HG03039 (cell line): ENCODE measurements around the gene RND3.
A peak's percentile ranks its signal among the peaks of the same experiment; 100 is the strongest.

Experiments used
- ATAC-seq: cut with Tn5 transposase; IDR thresholded peaks from one replicate; pipeline ENCODE4 v1.9.1; 2021; ENCODE audit warnings: mild to moderate bottlenecking, moderate library complexity; ENCODE audit not compliant: unreplicated experiment

Gene RND3, protein sequence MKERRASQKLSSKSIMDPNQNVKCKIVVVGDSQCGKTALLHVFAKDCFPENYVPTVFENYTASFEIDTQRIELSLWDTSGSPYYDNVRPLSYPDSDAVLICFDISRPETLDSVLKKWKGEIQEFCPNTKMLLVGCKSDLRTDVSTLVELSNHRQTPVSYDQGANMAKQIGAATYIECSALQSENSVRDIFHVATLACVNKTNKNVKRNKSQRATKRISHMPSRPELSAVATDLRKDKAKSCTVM

DNA sequence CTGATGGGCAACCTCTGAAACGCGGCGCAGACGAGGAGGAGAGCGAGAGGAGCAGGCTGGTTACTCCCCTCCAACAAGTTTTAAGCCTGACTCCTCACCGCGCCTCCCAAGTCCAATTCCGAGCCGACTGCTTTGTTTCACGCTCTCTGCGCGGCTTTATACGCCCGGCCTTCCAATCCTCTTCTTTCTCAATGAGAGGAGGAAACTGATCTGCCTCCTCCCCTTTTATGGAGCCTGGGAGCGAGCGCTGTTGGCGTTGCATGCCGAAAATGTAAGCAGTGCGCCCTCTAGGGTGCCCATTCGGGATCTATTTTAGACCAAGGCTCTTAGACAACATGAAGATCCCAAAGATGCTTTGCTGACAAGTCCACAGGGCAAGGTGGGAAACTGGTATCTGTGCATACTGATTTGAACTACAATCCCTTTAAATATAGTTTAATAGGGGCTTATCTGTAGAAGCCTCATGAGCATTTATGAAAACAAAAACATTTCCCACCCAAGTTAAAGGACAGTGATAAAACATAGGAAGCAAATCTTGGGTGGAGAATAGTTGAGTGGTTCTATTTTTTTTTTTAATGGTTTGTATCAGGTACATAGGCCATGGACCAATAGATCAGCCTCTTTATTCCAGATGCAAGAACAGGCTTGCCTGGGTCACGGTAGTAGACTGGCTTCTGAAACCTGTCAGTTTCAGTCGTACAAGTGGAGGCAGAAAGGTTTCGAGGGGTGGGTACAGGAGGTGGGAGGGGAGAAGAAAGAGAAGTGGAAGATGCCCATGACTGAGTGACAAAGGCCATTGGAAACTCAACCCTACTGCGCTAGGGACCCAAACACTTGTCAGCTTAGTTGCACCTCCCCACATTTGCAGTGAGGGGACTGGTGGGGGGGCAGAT is at the start of gene RND3:
RND3 (minus strand) TSS at position 131 of the 893 bp plus-strand sequence. CDS start 250 bp downstream, outside the sequence.
- ATAC-seq, result peak; percentile 90

- no peak for ATAC-seq
Observed at GRCh38 chr2:150535176-150535575, 47.7 kb upstream of the RND3 start.

DNA sequence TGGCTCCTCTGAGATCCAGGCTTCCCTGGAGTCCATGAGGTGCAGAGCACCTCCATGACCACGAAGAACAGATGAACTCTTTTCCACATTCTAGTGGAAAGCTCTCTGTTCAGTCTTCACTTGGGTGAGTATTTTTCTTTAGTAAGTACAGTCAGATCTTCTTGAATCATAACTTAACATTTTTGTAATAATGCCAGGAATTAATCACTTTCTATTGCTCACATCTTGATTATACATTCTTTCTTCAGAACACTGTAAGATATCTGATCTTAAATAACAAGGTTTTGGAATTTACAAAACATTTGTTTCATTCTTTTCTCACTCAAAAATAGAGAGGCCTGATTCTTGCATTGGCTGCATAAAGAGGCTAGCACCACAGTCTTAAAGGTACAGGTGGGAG is 45.4 kb upstream of the RND3 start:
- ATAC-seq, result no peak

DNA sequence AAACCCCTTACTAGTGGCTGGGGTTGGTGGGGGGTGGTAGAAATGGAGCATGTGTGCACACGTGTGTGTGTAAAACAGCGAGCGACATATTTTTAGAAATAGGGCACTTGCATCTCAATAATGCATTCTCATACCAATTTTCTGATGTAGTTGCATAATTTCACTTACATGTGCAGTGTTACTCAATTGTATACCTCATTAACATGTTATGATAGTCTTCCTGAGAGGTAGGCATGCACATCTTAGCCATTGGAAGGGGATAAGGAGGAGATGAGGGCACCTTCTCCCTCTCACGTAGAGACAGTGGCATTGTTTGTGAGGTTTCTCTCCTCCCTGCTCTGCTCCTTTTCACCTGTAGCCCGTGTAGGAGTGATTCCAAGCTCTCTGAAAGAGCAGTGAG is 44.6 kb upstream of the RND3 start:
- ATAC-seq, result no peak

GRCh38 chr2:150531591-150531990 is 44.1 kb upstream of the RND3 start:
- ATAC-seq, result no peak

GRCh38 chr2:150530168-150530567 is 42.7 kb upstream of the RND3 start:
- no peak for ATAC-seq

GRCh38 chr2:150528861-150529801 is 41.7 kb upstream of the RND3 start:
- ATAC-seq, result peak; percentile 92

DNA sequence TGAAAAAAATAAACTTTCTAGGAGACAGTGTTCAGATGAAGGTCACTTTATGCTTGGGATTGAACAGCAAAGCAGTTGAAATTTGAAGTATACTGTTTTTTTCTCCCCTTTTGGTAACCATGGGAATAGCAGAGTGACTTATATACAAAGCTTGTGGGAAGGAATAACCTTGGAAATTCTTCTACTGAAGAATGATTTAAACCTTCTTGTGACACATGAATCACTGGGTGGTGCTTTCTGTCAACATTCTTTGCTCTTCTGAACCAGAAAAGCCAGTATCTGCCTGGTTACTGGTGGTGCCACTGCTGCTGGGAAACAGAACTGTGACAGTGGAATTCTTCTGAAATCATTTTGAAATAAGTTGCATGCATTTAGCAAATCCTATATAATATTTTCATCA is 39.4 kb upstream of the RND3 start:
- no peak for ATAC-seq

GRCh38 chr2:150526006-150526405 is 38.5 kb upstream of the RND3 start:
- ATAC-seq, result no peak

DNA sequence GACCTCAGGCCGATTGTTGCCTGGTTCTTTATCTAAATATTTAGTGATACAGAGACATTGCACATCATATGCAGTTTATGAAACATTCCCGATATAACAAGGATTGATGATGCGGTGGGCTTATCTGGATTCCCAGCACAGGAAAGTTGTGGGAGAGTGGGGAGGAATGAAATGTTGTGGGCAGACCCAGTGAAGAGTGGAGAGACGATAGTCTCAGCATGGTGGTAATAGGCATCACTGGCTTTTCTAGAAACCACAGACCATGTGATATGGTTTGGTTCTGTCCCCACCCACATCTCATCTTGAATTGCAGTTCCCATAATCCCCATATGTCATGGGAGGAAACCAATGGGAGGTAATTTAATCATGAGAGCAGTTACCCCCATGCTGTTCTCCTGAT is 34.8 kb upstream of the RND3 start:
- no peak for ATAC-seq

- ATAC-seq, result no peak
Observed at GRCh38 chr2:150520887-150521664, 33.6 kb upstream of the RND3 start.

- ATAC-seq, result no peak
Observed at GRCh38 chr2:150520033-150520432, 32.6 kb upstream of the RND3 start.

DNA sequence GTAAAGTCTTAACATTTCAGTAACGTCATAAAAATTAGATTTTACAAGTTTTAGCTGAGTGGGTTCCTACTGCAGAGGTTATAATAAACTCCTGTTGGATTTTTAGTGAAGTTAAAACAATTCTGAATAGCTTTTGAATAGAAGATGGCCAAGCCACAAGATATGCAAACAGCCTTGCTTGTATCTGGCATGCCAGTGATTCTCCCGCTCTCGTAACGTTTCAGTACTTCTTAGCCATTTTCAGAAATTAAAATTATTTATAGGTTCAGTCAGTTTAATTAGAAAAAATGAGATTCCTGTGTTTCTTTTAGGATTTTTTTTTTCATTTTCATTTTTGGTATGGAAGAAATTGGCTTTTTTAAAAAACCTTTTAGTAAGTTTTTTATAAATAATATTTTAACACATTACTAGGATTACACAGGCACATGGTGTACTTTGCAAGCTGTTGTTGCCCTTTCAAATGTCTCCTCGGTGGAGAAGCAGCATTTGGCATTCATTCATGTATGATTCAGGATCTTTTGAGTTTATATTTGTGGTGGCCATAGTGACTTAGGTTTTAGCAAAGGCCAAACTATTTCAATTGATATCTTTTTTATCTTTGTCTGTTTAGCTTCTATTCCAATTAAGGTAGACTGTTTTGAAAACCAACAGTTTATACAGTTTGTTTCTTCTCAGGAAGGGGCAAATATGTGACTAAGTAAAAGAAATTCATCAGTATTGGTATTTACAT is 30.6 kb upstream of the RND3 start:
- ATAC-seq, result no peak

GRCh38 chr2:150513647-150514046 is 26.2 kb upstream of the RND3 start:
- ATAC-seq, result no peak

DNA sequence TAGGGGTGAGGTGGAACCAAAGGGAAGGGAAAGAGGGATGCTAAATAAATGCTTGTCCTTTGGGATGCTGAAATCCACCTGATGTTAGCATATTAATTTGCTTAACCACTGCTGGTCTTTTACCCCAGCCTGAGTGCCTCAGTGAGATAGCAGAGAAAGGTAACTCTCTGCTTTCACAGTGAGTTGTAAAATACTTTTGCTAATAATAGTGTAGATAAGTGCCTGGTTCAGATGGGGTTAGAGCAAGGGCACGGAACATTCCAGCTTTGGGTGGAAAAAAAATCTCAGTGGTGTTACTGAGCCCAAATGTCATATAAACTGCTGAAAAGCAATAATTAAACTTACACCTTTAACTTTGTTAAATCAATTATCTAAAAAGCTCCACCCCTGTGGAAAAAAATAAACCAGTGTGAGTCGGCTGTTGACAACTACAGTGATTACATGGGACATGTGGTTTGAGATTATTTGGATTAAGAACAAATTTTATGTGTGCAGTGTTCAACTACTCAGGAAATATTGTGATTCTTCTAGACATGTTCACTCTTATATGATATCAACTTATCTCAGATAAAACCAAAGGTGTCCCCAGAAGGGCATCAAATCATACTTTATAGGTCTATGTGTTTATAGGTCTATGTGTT is 21.1 kb upstream of the RND3 start:
- ATAC-seq, result no peak

- ATAC-seq, result no peak
Observed at GRCh38 chr2:150507071-150507470, 19.6 kb upstream of the RND3 start.

GRCh38 chr2:150505178-150505577 is 17.7 kb upstream of the RND3 start:
- ATAC-seq, result no peak

DNA sequence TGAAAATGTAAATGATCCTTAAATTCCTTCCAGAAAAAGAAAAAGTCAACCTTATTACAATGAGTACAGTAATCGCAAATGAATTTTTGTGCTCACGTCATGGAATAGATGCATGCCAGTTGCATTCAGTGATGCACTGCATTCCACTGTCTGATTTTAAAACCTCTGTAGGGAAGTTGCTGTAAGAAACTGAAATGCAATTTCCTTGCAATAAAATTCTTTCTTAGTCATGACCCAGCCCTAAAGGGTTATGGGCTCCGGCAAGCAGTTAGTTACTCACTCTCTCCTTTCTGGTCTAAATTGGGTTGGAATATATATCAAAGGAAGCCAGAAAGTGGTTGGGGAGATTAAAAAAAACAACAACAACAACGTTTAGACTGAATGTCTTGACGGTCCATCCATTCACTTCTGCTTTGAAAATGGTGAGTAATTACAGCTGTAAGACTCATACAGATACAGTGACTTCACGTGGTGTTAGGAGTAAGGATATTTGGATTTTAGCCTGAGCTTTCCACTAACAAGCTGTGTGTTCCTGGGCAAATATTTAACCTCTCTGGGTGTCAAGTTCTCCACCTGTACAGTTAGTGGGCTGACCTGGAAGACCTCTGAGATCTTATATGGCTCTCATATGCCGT is 8.6 kb upstream of the RND3 start:
- ATAC-seq, result no peak

DNA sequence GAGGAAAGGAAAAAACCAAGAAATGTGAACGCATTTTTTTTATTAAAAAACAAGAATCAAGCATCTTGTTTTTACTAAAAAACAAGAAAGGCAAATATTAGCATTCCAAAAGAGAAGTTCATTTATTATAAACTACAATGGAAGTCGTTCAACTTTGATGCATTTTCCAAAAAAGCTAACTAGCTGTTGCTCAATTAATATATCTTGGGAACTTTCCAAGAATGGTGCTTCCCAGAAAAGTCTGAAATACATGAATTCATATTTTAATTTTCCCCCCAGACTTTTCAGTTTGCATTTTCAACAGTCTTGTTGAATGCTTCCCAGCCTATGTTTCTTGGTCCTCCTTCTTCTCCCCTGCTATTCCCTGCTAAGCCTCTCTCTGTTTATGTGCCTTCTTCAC is 7.5 kb upstream of the RND3 start:
- no peak for ATAC-seq
